WTC11 (cell line): ENCODE data around the gene IL26. TPM values are rescaled to one million over a fixed set of nuclear protein-coding genes. Genes with fewer than 3 reads are reported as not detected.

Experiments
- ATAC-seq: fragments of 200-7000 bp; cut with Tn5 transposase; 2 replicates; pipeline ENCODE4 v1.10.0; 2021; ENCODE audit warnings: mild to moderate bottlenecking, moderate library complexity
- CTCF ChIA-PET: fragments of 300-600 bp; sonication (Branson Sonifier 250); formaldehyde crosslinking; loops from one replicate; lab custom pipeline; 2021; ENCODE audit warnings: antibody characterized with exemption; lab: Charles Lee
- POLR2A ChIA-PET: fragments of 350-600 bp; sonication (Branson Sonifier 250); formaldehyde crosslinking; loops from one replicate; lab custom pipeline; 2021; ENCODE audit warnings: antibody characterized with exemption; lab: Charles Lee
- DNase-seq: peaks from one replicate; pipeline ENCODE4 v3.0.0; 2021; ENCODE audit warnings: low spot score
- H3K27ac Mint-ChIP-seq: 2 replicates; pipeline ENCODE4 v1.8.0; 2021; ENCODE audit warnings: mixed read lengths
- H3K27me3 Mint-ChIP-seq: 2 replicates; pipeline ENCODE4 v1.8.0; 2021; ENCODE audit warnings: low read depth, mild to moderate bottlenecking, moderate library complexity, mixed read lengths
- H3K36me3 Mint-ChIP-seq: 2 replicates; pipeline ENCODE4 v1.8.0; 2021; ENCODE audit warnings: mixed read lengths
- H3K4me1 Mint-ChIP-seq: 2 replicates; pipeline ENCODE4 v1.8.0; 2022; ENCODE audit warnings: mixed read lengths
- H3K4me3 Mint-ChIP-seq: 2 replicates; pipeline ENCODE4 v1.8.0; 2021; ENCODE audit warnings: mild to moderate bottlenecking, moderate library complexity, mixed read lengths
- H3K9me3 Mint-ChIP-seq: 2 replicates; pipeline ENCODE4 v1.8.0; 2021; ENCODE audit warnings: mixed read lengths
- ATF1 ChIP-seq: sonication (generic); formaldehyde crosslinking; IDR thresholded peaks from 2 replicates; pipeline ENCODE4 v1.8.1; 2023; ENCODE audit warnings: mild to moderate bottlenecking, moderate library complexity, missing genetic modification reagents
- ELF4 ChIP-seq: sonication (generic); formaldehyde crosslinking; IDR thresholded peaks from 2 replicates; pipeline ENCODE4 v1.8.1; 2022; ENCODE audit warnings: low read depth, mild to moderate bottlenecking, moderate library complexity, missing genetic modification reagents
- EMX1 ChIP-seq: fragments of 250-450 bp; sonication (Bioruptor Pico); IDR thresholded peaks from 2 replicates; pipeline ENCODE4 v1.8.0; 2021; ENCODE audit warnings: mild to moderate bottlenecking
- FOXJ3 ChIP-seq: sonication (generic); formaldehyde crosslinking; IDR thresholded peaks from 2 replicates; pipeline ENCODE4 v1.9.0; 2021; ENCODE audit warnings: missing genetic modification reagents, mild to moderate bottlenecking, borderline replicate concordance
- GTF2I ChIP-seq: fragments of 250-450 bp; sonication (Bioruptor Pico); conservative IDR thresholded peaks from 2 replicates; pipeline ENCODE4 v1.4.0; 2021; ENCODE audit warnings: mild to moderate bottlenecking
- IRF2 ChIP-seq: sonication (generic); formaldehyde crosslinking; IDR thresholded peaks from 2 replicates; pipeline ENCODE4 v1.8.0; 2022; ENCODE audit warnings: low read depth, missing genetic modification reagents, borderline replicate concordance
- NFYB ChIP-seq: sonication (generic); formaldehyde crosslinking; conservative IDR thresholded peaks from 2 replicates; pipeline ENCODE4 v1.8.0; 2022; ENCODE audit warnings: low read depth, missing genetic modification reagents
- NR2C2 ChIP-seq: sonication (generic); formaldehyde crosslinking; IDR thresholded peaks from 2 replicates; pipeline ENCODE4 v1.8.0; 2022; ENCODE audit warnings: mild to moderate bottlenecking, missing genetic modification reagents
- PRRX2 ChIP-seq: fragments of 250-450 bp; sonication (Bioruptor Pico); IDR thresholded peaks from 2 replicates; pipeline ENCODE4 v1.8.0; 2021; ENCODE audit warnings: mild to moderate bottlenecking
- TCF7 ChIP-seq: sonication (generic); formaldehyde crosslinking; IDR thresholded peaks from 2 replicates; pipeline ENCODE4 v1.8.0; 2022; ENCODE audit warnings: mild to moderate bottlenecking, low read depth, missing genetic modification reagents, moderate library complexity
- ZNF121 ChIP-seq: sonication (generic); formaldehyde crosslinking; IDR thresholded peaks from 2 replicates; pipeline ENCODE4 v1.8.0; 2023; ENCODE audit warnings: missing genetic modification reagents
- ZNF138 ChIP-seq: sonication (generic); formaldehyde crosslinking; conservative IDR thresholded peaks from 2 replicates; pipeline ENCODE4 v1.8.1; 2022; ENCODE audit warnings: mild to moderate bottlenecking, moderate library complexity, missing genetic modification reagents
- ZNF219 ChIP-seq: sonication (generic); formaldehyde crosslinking; IDR thresholded peaks from 2 replicates; pipeline ENCODE4 v1.8.0; 2023; ENCODE audit warnings: missing genetic modification reagents, mild to moderate bottlenecking, borderline replicate concordance
- ZNF396 ChIP-seq: fragments of 250-450 bp; sonication (Bioruptor Pico); IDR thresholded peaks from 2 replicates; pipeline ENCODE4 v1.8.0; 2021; ENCODE audit warnings: mild to moderate bottlenecking, moderate library complexity, borderline replicate concordance
- total RNA-seq: library from RNA; stranded (reverse); gene quantifications from 3 replicates; pipeline ENCODE4 v1.2.3, GENCODE V29; 2021
- TF ChIP-seq, protein P1 (sequence below): sonication (generic); formaldehyde crosslinking; IDR thresholded peaks from 2 replicates; pipeline ENCODE4 v1.8.0; 2022; ENCODE audit warnings: mild to moderate bottlenecking, missing genetic modification reagents
- TF ChIP-seq, protein P2 (sequence below): sonication (generic); formaldehyde crosslinking; IDR thresholded peaks from 2 replicates; pipeline ENCODE4 v1.8.0; 2022; ENCODE audit warnings: missing genetic modification reagents
- TF ChIP-seq, protein P3 (sequence below): sonication (generic); formaldehyde crosslinking; IDR thresholded peaks from 2 replicates; pipeline ENCODE4 v1.8.1; 2022; ENCODE audit warnings: low read depth, missing genetic modification reagents, borderline replicate concordance
- TF ChIP-seq, protein P4 (sequence below): sonication (generic); formaldehyde crosslinking; IDR thresholded peaks from 2 replicates; pipeline ENCODE4 v1.8.1; 2022; ENCODE audit warnings: mild to moderate bottlenecking, moderate library complexity, missing genetic modification reagents
- TF ChIP-seq, protein P5 (sequence below): fragments of 250-450 bp; sonication (Bioruptor Pico); IDR thresholded peaks from 2 replicates; pipeline ENCODE4 v1.9.0; 2021; ENCODE audit warnings: mild to moderate bottlenecking, borderline replicate concordance
- TF ChIP-seq, protein P6 (sequence below): sonication (generic); formaldehyde crosslinking; IDR thresholded peaks from 2 replicates; pipeline ENCODE4 v1.8.0; 2022; ENCODE audit warnings: mild to moderate bottlenecking, missing genetic modification reagents

IL26 gene
- total RNA-seq, 1 experiment from 2014 or later, result not detected

DNA sequence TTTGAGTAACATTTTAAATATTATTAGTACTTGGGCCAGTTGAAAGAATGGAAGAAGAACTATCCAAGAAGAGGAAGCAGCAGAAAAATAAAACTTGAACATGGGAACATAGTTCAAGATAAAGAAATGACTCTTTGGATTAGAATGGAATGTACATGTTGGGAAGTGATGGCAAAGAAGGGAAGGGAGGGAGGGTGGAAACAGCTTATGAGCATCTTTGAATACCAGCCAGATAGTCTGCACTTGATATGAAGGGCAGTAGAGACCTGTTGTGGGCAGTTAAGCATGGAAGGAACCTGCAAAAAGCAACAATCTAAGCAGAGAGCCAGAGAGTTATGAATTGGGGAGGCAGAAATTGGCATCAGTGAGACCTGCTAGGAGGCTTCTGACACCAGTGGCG, 37.8 kb upstream of the IL26 start:
- Mint-ChIP-seq H3K9me3 (no peaks in the 10 kb centered on the region), H3K27me3 (no peaks in the 10 kb centered on the region), H3K27ac (no peak overlapping the region), H3K36me3 (no peaks in the 10 kb centered on the region), H3K4me1 (peaks cover 17% of the 10 kb centered on the region)
- ChIA-PET POLR2A (no interaction called here), CTCF (no interaction called here)
- ATAC-seq (no peak), DNase-seq (no peak)
- no peak for TF ChIP-seq GTF2I (CRISPR knock-in tag)
- TF ChIP-seq ZNF219 (CRISPR knock-in tag), result no peak
- TF ChIP-seq TCF7 (CRISPR knock-in tag), result no peak
- TF ChIP-seq, protein P1, sequence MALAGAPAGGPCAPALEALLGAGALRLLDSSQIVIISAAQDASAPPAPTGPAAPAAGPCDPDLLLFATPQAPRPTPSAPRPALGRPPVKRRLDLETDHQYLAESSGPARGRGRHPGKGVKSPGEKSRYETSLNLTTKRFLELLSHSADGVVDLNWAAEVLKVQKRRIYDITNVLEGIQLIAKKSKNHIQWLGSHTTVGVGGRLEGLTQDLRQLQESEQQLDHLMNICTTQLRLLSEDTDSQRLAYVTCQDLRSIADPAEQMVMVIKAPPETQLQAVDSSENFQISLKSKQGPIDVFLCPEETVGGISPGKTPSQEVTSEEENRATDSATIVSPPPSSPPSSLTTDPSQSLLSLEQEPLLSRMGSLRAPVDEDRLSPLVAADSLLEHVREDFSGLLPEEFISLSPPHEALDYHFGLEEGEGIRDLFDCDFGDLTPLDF (CRISPR knock-in tag), result no peak
- no peak for TF ChIP-seq ELF4
- TF ChIP-seq, protein P2, sequence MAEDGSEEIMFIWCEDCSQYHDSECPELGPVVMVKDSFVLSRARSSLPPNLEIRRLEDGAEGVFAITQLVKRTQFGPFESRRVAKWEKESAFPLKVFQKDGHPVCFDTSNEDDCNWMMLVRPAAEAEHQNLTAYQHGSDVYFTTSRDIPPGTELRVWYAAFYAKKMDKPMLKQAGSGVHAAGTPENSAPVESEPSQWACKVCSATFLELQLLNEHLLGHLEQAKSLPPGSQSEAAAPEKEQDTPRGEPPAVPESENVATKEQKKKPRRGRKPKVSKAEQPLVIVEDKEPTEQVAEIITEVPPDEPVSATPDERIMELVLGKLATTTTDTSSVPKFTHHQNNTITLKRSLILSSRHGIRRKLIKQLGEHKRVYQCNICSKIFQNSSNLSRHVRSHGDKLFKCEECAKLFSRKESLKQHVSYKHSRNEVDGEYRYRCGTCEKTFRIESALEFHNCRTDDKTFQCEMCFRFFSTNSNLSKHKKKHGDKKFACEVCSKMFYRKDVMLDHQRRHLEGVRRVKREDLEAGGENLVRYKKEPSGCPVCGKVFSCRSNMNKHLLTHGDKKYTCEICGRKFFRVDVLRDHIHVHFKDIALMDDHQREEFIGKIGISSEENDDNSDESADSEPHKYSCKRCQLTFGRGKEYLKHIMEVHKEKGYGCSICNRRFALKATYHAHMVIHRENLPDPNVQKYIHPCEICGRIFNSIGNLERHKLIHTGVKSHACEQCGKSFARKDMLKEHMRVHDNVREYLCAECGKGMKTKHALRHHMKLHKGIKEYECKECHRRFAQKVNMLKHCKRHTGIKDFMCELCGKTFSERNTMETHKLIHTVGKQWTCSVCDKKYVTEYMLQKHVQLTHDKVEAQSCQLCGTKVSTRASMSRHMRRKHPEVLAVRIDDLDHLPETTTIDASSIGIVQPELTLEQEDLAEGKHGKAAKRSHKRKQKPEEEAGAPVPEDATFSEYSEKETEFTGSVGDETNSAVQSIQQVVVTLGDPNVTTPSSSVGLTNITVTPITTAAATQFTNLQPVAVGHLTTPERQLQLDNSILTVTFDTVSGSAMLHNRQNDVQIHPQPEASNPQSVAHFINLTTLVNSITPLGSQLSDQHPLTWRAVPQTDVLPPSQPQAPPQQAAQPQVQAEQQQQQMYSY (CRISPR knock-in tag), result no peak
- TF ChIP-seq PRRX2, result no peak
- no peak for TF ChIP-seq ATF1 (CRISPR knock-in tag)
- TF ChIP-seq NFYB (CRISPR knock-in tag), result no peak
- TF ChIP-seq FOXJ3 (CRISPR knock-in tag), result no peak
- no peak for TF ChIP-seq ZNF121 (CRISPR knock-in tag)
- TF ChIP-seq EMX1 (CRISPR knock-in tag), result no peak
- TF ChIP-seq, protein P3, sequence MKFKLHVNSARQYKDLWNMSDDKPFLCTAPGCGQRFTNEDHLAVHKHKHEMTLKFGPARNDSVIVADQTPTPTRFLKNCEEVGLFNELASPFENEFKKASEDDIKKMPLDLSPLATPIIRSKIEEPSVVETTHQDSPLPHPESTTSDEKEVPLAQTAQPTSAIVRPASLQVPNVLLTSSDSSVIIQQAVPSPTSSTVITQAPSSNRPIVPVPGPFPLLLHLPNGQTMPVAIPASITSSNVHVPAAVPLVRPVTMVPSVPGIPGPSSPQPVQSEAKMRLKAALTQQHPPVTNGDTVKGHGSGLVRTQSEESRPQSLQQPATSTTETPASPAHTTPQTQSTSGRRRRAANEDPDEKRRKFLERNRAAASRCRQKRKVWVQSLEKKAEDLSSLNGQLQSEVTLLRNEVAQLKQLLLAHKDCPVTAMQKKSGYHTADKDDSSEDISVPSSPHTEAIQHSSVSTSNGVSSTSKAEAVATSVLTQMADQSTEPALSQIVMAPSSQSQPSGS (CRISPR knock-in tag), result no peak
- TF ChIP-seq, protein P4, sequence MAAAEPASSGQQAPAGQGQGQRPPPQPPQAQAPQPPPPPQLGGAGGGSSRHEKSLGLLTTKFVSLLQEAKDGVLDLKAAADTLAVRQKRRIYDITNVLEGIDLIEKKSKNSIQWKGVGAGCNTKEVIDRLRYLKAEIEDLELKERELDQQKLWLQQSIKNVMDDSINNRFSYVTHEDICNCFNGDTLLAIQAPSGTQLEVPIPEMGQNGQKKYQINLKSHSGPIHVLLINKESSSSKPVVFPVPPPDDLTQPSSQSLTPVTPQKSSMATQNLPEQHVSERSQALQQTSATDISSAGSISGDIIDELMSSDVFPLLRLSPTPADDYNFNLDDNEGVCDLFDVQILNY (CRISPR knock-in tag), result no peak
- no peak for TF ChIP-seq NR2C2 (CRISPR knock-in tag)
- TF ChIP-seq, protein P5, sequence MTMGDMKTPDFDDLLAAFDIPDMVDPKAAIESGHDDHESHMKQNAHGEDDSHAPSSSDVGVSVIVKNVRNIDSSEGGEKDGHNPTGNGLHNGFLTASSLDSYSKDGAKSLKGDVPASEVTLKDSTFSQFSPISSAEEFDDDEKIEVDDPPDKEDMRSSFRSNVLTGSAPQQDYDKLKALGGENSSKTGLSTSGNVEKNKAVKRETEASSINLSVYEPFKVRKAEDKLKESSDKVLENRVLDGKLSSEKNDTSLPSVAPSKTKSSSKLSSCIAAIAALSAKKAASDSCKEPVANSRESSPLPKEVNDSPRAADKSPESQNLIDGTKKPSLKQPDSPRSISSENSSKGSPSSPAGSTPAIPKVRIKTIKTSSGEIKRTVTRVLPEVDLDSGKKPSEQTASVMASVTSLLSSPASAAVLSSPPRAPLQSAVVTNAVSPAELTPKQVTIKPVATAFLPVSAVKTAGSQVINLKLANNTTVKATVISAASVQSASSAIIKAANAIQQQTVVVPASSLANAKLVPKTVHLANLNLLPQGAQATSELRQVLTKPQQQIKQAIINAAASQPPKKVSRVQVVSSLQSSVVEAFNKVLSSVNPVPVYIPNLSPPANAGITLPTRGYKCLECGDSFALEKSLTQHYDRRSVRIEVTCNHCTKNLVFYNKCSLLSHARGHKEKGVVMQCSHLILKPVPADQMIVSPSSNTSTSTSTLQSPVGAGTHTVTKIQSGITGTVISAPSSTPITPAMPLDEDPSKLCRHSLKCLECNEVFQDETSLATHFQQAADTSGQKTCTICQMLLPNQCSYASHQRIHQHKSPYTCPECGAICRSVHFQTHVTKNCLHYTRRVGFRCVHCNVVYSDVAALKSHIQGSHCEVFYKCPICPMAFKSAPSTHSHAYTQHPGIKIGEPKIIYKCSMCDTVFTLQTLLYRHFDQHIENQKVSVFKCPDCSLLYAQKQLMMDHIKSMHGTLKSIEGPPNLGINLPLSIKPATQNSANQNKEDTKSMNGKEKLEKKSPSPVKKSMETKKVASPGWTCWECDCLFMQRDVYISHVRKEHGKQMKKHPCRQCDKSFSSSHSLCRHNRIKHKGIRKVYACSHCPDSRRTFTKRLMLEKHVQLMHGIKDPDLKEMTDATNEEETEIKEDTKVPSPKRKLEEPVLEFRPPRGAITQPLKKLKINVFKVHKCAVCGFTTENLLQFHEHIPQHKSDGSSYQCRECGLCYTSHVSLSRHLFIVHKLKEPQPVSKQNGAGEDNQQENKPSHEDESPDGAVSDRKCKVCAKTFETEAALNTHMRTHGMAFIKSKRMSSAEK (CRISPR knock-in tag), result no peak
- TF ChIP-seq ZNF138 (CRISPR knock-in tag), result no peak
- no peak for TF ChIP-seq IRF2 (CRISPR knock-in tag)
- TF ChIP-seq ZNF396 (CRISPR knock-in tag), result no peak
- TF ChIP-seq, protein P6, sequence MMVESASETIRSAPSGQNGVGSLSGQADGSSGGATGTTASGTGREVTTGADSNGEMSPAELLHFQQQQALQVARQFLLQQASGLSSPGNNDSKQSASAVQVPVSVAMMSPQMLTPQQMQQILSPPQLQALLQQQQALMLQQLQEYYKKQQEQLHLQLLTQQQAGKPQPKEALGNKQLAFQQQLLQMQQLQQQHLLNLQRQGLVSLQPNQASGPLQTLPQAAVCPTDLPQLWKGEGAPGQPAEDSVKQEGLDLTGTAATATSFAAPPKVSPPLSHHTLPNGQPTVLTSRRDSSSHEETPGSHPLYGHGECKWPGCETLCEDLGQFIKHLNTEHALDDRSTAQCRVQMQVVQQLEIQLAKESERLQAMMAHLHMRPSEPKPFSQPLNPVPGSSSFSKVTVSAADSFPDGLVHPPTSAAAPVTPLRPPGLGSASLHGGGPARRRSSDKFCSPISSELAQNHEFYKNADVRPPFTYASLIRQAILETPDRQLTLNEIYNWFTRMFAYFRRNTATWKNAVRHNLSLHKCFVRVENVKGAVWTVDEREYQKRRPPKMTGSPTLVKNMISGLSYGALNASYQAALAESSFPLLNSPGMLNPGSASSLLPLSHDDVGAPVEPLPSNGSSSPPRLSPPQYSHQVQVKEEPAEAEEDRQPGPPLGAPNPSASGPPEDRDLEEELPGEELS (CRISPR knock-in tag), result no peak
- TF ChIP-seq, all 79 proteins: peak for 0
- no peak overlapping the region for H3K4me3 Mint-ChIP-seq
